ENCODE data around the gene TBC1D7.

DNA sequence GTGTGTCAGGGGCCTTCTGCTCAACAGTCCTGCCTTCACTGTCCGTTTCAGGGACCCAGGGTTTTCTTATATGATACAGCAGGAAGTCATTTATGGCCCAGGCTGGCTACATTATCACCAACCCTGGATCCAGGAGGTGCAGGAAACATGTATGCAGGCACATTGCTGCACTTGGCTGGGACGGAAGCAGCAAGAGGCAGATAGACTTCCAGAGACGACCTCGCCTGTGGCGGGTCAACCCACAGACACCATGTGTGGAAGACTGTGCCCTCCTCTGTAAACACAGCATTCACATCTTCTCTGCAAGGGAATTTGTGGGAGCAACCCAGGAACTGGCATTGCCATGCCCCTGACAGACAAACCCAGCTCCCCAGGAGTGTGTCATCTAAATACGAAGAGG is 43.7 kb downstream of the TBC1D7 start:
- TF ChIP-seq ASH2L (IDR thresholded peaks at IDR 0.05; ENCODE audit: borderline replicate concordance, low read depth) (no peak), CHD2 (IDR thresholded peaks at IDR 0.05; ENCODE audit: borderline replicate concordance, low read depth, low read length) (no peak), HCFC1 (IDR thresholded peaks at IDR 0.05; ENCODE audit: low read length) (no peak), SMC3 (IDR thresholded peaks at IDR 0.05; ENCODE audit: borderline replicate concordance, low read length) (no peak), FOXK2 (IDR thresholded peaks at IDR 0.05) (no peak), FOXM1 (IDR thresholded peaks at IDR 0.05; ENCODE audit: low read depth, low read length) (no peak), EZH2 (IDR thresholded peaks at IDR 0.05; ENCODE audit: borderline replicate concordance, control insufficient read depth, low read depth, low read length) (no peak), ZNF274 (IDR thresholded peaks at IDR 0.05; ENCODE audit: insufficient read depth, insufficient read length) (no peak), EP300 (IDR thresholded peaks at IDR 0.05; ENCODE audit: borderline replicate concordance in 1 of 2, control insufficient read depth in 1 of 2, low read depth in 2 of 2, low read length in 2 of 2) (no peak), POLR2A (IDR thresholded peaks at IDR 0.05; ENCODE audit: low read depth, low read length) (no peak), RB1 (IDR thresholded peaks at IDR 0.05; ENCODE audit: borderline replicate concordance) (no peak)
- TF ChIP-seq, protein P1, sequence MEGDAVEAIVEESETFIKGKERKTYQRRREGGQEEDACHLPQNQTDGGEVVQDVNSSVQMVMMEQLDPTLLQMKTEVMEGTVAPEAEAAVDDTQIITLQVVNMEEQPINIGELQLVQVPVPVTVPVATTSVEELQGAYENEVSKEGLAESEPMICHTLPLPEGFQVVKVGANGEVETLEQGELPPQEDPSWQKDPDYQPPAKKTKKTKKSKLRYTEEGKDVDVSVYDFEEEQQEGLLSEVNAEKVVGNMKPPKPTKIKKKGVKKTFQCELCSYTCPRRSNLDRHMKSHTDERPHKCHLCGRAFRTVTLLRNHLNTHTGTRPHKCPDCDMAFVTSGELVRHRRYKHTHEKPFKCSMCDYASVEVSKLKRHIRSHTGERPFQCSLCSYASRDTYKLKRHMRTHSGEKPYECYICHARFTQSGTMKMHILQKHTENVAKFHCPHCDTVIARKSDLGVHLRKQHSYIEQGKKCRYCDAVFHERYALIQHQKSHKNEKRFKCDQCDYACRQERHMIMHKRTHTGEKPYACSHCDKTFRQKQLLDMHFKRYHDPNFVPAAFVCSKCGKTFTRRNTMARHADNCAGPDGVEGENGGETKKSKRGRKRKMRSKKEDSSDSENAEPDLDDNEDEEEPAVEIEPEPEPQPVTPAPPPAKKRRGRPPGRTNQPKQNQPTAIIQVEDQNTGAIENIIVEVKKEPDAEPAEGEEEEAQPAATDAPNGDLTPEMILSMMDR (IDR thresholded peaks at IDR 0.05 in 2 of 3, conservative IDR thresholded peaks at IDR 0.05 in 1 of 3; ENCODE audit: control insufficient read depth in 2 of 3, extremely low read depth in 1 of 3, insufficient read depth in 1 of 3, low read depth in 3 of 3, low read length in 3 of 3): no peak
- TF ChIP-seq, protein P2, sequence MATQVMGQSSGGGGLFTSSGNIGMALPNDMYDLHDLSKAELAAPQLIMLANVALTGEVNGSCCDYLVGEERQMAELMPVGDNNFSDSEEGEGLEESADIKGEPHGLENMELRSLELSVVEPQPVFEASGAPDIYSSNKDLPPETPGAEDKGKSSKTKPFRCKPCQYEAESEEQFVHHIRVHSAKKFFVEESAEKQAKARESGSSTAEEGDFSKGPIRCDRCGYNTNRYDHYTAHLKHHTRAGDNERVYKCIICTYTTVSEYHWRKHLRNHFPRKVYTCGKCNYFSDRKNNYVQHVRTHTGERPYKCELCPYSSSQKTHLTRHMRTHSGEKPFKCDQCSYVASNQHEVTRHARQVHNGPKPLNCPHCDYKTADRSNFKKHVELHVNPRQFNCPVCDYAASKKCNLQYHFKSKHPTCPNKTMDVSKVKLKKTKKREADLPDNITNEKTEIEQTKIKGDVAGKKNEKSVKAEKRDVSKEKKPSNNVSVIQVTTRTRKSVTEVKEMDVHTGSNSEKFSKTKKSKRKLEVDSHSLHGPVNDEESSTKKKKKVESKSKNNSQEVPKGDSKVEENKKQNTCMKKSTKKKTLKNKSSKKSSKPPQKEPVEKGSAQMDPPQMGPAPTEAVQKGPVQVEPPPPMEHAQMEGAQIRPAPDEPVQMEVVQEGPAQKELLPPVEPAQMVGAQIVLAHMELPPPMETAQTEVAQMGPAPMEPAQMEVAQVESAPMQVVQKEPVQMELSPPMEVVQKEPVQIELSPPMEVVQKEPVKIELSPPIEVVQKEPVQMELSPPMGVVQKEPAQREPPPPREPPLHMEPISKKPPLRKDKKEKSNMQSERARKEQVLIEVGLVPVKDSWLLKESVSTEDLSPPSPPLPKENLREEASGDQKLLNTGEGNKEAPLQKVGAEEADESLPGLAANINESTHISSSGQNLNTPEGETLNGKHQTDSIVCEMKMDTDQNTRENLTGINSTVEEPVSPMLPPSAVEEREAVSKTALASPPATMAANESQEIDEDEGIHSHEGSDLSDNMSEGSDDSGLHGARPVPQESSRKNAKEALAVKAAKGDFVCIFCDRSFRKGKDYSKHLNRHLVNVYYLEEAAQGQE (IDR thresholded peaks at IDR 0.05; ENCODE audit: low read depth, low read length): no peak
- TF ChIP-seq, protein P3, sequence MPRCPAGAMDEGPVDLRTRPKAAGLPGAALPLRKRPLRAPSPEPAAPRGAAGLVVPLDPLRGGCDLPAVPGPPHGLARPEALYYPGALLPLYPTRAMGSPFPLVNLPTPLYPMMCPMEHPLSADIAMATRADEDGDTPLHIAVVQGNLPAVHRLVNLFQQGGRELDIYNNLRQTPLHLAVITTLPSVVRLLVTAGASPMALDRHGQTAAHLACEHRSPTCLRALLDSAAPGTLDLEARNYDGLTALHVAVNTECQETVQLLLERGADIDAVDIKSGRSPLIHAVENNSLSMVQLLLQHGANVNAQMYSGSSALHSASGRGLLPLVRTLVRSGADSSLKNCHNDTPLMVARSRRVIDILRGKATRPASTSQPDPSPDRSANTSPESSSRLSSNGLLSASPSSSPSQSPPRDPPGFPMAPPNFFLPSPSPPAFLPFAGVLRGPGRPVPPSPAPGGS (IDR thresholded peaks at IDR 0.05; ENCODE audit: borderline replicate concordance, insufficient read depth, low read depth, low read length, poor library complexity, severe bottlenecking): no peak

All from GM12878 (cell line).